Uterus (tissue), 2 donors: ENCODE data around the gene SPR.

Experiments
- CTCF ChIP-seq, 4 experiments: fragments of 200-600 bp in 2 of 4; fragments of 450-650 bp in 2 of 4; sonication (generic) in 2 of 4; IDR thresholded peaks; one replicate each; pipeline ENCODE4 v1.5.1; 2016 to 2019; ENCODE audit warnings: antibody characterized with exemption in 4 of 4, mild to moderate bottlenecking in 2 of 4, moderate library complexity in 1 of 4
- POLR2A ChIP-seq, 2 donors: fragments of 450-650 bp; IDR thresholded peaks; one replicate each; pipeline ENCODE4 v1.6.1; 2016; ENCODE audit warnings: antibody characterized with exemption in 2 of 2, mild to moderate bottlenecking in 1 of 2, moderate library complexity in 1 of 2

- TF ChIP-seq POLR2A (IDR thresholded peaks at IDR 0.05), result no peak
- TF ChIP-seq CTCF (IDR thresholded peaks at IDR 0.05), result no peak
Observed at GRCh38 chr2:72935611-72935957, 48.4 kb downstream of the SPR start.
